LNCaP clone FGC (cell line): ENCODE measurements around the gene ALCAM.

Source experiments
- DNase-seq: peaks from one replicate; pipeline ENCODE4 v3.0.0-alpha.2; 2011; ENCODE audit warnings: low read depth
- H3K4me3 ChIP-seq: 2 replicates; pipeline ENCODE4 v1.5.1; 2011; ENCODE audit warnings: mild to moderate bottlenecking, low read depth, low read length, control low read depth
- CTCF ChIP-seq: IDR thresholded peaks from 2 replicates; pipeline ENCODE4 v1.5.1; 2012; ENCODE audit warnings: mild to moderate bottlenecking; ENCODE audit not compliant: control insufficient read depth, insufficient read depth; ENCODE audit errors: extremely low read depth

The ALCAM gene

GRCh38 chr3:105571005-105571404, 204.3 kb downstream of the ALCAM start:
- no peak for TF ChIP-seq CTCF
- no peak overlapping the region for H3K4me3 ChIP-seq
- no peak for DNase-seq

- no peak overlapping the region for H3K4me3 ChIP-seq
- no peak for TF ChIP-seq CTCF
- no peak for DNase-seq
Observed at GRCh38 chr3:105572501-105572900, 205.8 kb downstream of the ALCAM start.

GRCh38 chr3:105579439-105579838, 212.7 kb downstream of the ALCAM start:
- no peak for TF ChIP-seq CTCF
- H3K4me3 ChIP-seq = no peak overlapping the region
- no peak for DNase-seq

GRCh38 chr3:105580296-105580965, 213.7 kb downstream of the ALCAM start:
- no peak for TF ChIP-seq CTCF
- DNase-seq = peak; percentile 1
- H3K4me3 ChIP-seq = no peak overlapping the region

GRCh38 chr3:105582015-105582414, 215.3 kb downstream of the ALCAM start:
- no peak for DNase-seq
- no peak for TF ChIP-seq CTCF
- H3K4me3 ChIP-seq = no peak overlapping the region

- DNase-seq = no peak
- TF ChIP-seq CTCF = no peak
- H3K4me3 ChIP-seq = no peak overlapping the region
Observed at GRCh38 chr3:105584003-105584790, 217.5 kb downstream of the ALCAM start.
